HG03060 (cell line): ENCODE results near the gene MRTFA.
A peak's percentile ranks its signal among the peaks of the same experiment; 100 is the strongest.

Experiments
- ATAC-seq: cut with Tn5 transposase; IDR thresholded peaks from one replicate; pipeline ENCODE4 v1.9.1; 2021; ENCODE audit warnings: low read depth, moderate number of reproducible peaks; ENCODE audit not compliant: unreplicated experiment

MRTFA gene

GRCh38 chr22:40436505-40437431 is 199.8 kb downstream of the MRTFA start:
- peak; percentile 42 for ATAC-seq

GRCh38 chr22:40434745-40435144 is 201.8 kb downstream of the MRTFA start:
- ATAC-seq, result no peak

GRCh38 chr22:40434106-40434505 is 202.4 kb downstream of the MRTFA start:
- ATAC-seq, result no peak

GRCh38 chr22:40433416-40434090 is 203.0 kb downstream of the MRTFA start:
- ATAC-seq, result no peak

GRCh38 chr22:40432625-40433024 is 203.9 kb downstream of the MRTFA start:
- no peak for ATAC-seq

GRCh38 chr22:40432157-40432556 is 204.4 kb downstream of the MRTFA start:
- ATAC-seq, result no peak

- ATAC-seq, result no peak
Measured at GRCh38 chr22:40430991-40431390, 205.5 kb downstream of the MRTFA start.

GRCh38 chr22:40429481-40429880 is 207.0 kb downstream of the MRTFA start:
- ATAC-seq, result no peak

GRCh38 chr22:40428796-40429195 is 207.7 kb downstream of the MRTFA start:
- no peak for ATAC-seq

GRCh38 chr22:40426594-40427333 is 209.8 kb downstream of the MRTFA start:
- ATAC-seq, result no peak

GRCh38 chr22:40425082-40425481 is 211.4 kb downstream of the MRTFA start:
- ATAC-seq, result no peak

GRCh38 chr22:40423882-40424640 is 212.5 kb downstream of the MRTFA start:
- ATAC-seq, result no peak

GRCh38 chr22:40423310-40423688 is 213.2 kb downstream of the MRTFA start:
- ATAC-seq, result no peak

GRCh38 chr22:40422558-40423309 is 213.8 kb downstream of the MRTFA start:
- ATAC-seq, result no peak

- ATAC-seq, result no peak
Measured at GRCh38 chr22:40421941-40422340, 214.6 kb downstream of the MRTFA start.

GRCh38 chr22:40421082-40421350 is 215.5 kb downstream of the MRTFA start:
- no peak for ATAC-seq

- ATAC-seq, result no peak
Measured at GRCh38 chr22:40420341-40421081, 216.0 kb downstream of the MRTFA start.

- ATAC-seq, result no peak
Measured at GRCh38 chr22:40419718-40420117, 216.8 kb downstream of the MRTFA start.
